Measurements from ENCODE around the gene PRPF6. TPM values are rescaled to one million over a fixed set of nuclear protein-coding genes. Genes with fewer than 3 reads are reported as not detected.

PRPF6 gene
- total and polyA plus RNA-seq, 2 donors (not counting 1 experiment from before 2014, with no cell fraction given), result 31.7 to 82.9 TPM

DNA sequence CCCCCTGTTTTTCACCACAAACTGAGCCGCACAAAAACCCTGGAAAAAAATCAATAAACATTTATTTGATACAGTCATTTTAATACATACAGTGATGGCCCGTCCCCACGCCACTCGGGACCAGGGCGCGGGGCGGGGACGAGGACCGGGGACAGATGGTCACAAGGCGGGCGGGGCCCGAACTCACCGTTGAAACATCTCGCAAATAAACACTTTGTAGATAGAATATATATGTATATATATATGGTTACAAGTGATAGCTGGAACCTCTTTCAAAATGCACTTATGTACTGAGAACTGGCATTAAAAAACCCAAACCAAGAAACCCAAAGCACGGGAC, 24.3 kb upstream of the PRPF6 start:
- H3K9me3 Mint-ChIP-seq (ENCODE audit: insufficient read depth), result no peaks in the 10 kb centered on the region
- Histone ChIP-seq H3K27ac (ENCODE audit: low read length in 2 of 2) (peak overlapping the region; percentile 34 to 48), H3K4me2 (replicated peaks; ENCODE audit: low read depth, low read length, poor library complexity, severe bottlenecking) (peak overlapping the region; percentile 92), H3K4me3 (ENCODE audit: control extremely low read depth in 1 of 5, extremely low read depth in 1 of 5, insufficient read depth in 1 of 5, low read depth in 2 of 5, low read length in 4 of 5) (peak overlapping the region; percentile 36 to 84 (median 66)), H3K9me3 (ENCODE audit: control extremely low read depth in 1 of 3, control insufficient read depth in 2 of 3, insufficient read depth in 1 of 3, low read length in 2 of 3) (no peaks in the 10 kb centered on the region), H3K4me1 (ENCODE audit: control insufficient read depth in 2 of 2, insufficient read depth in 2 of 2, low read length in 2 of 2) (peaks cover 33 to 43% of the 10 kb centered on the region in 2 donors), H2AFZ (ENCODE audit: insufficient read depth, low read depth, low read length, poor library complexity, severe bottlenecking) (peak overlapping the region; percentile 74), H3K9ac (ENCODE audit: low read length) (peak overlapping the region; percentile 49), H4K20me1 (ENCODE audit: control insufficient read depth, insufficient read depth, low read length, poor library complexity, severe bottlenecking) (peaks cover 43% of the 10 kb centered on the region), H3K36me3 (replicated peaks in 1 of 2; ENCODE audit: control extremely low read depth in 1 of 2, control insufficient read depth in 1 of 2, extremely low read depth in 1 of 2, insufficient read depth in 2 of 2, low read length in 1 of 2) (no peaks in the 10 kb centered on the region), H3K79me2 (ENCODE audit: control insufficient read depth, insufficient read depth, low read length) (peaks cover 45% of the 10 kb centered on the region), H3K27me3 (replicated peaks in 1 of 4; ENCODE audit: control extremely low read depth in 1 of 4, control insufficient read depth in 3 of 4, insufficient read depth in 4 of 4, low read length in 3 of 4) (no peaks in the 10 kb centered on the region)
- DNase-seq (no peak), ATAC-seq (ENCODE audit: low read depth) (peak; percentile 6)
- H3K4me1 Mint-ChIP-seq, result peaks cover 33% of the 10 kb centered on the region
- CTCF ChIA-PET, result interaction anchor here (0.6 to 3.8 kb wide), 10 partner anchors 17 to 419 kb away, joined by 3 to 15 read pairs (median 4); partner anchors contain the start of genes PTK6, SAMD10 and TPD52L2
- TF ChIP-seq, protein P1, sequence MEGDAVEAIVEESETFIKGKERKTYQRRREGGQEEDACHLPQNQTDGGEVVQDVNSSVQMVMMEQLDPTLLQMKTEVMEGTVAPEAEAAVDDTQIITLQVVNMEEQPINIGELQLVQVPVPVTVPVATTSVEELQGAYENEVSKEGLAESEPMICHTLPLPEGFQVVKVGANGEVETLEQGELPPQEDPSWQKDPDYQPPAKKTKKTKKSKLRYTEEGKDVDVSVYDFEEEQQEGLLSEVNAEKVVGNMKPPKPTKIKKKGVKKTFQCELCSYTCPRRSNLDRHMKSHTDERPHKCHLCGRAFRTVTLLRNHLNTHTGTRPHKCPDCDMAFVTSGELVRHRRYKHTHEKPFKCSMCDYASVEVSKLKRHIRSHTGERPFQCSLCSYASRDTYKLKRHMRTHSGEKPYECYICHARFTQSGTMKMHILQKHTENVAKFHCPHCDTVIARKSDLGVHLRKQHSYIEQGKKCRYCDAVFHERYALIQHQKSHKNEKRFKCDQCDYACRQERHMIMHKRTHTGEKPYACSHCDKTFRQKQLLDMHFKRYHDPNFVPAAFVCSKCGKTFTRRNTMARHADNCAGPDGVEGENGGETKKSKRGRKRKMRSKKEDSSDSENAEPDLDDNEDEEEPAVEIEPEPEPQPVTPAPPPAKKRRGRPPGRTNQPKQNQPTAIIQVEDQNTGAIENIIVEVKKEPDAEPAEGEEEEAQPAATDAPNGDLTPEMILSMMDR (IDR thresholded peaks at IDR 0.05), result no peak
- TF ChIP-seq EZH2 (IDR thresholded peaks at IDR 0.05; ENCODE audit: borderline replicate concordance, insufficient read depth, low read depth, low read length, poor library complexity, severe bottlenecking), result no peak
- intact Hi-C loops (cut with micrococcal nuclease), result loop anchor here (1.0 to 5.0 kb wide), 7 partner anchors 25 to 436 kb away; partner anchors contain the start of genes ARFRP1, DNAJC5, PPDPF and PRPF6
- no peaks in the 10 kb centered on the region for H3K27me3 Mint-ChIP-seq
- POLR2A ChIA-PET, result interaction anchor here (0.8 to 2.0 kb wide), 8 partner anchors 17 to 419 kb away, joined by 3 to 9 read pairs (median 6); partner anchors contain the start of genes ARFRP1, PRPF6, PTK6 and SAMD10
- WGBS (ENCODE audit: insufficient coverage), result under 1% methylated on average over 8 of the region's 15 CpGs
- peak overlapping the region; percentile 90 for H3K4me3 Mint-ChIP-seq
- peak overlapping the region; percentile 88 for H3K27ac Mint-ChIP-seq

DNA sequence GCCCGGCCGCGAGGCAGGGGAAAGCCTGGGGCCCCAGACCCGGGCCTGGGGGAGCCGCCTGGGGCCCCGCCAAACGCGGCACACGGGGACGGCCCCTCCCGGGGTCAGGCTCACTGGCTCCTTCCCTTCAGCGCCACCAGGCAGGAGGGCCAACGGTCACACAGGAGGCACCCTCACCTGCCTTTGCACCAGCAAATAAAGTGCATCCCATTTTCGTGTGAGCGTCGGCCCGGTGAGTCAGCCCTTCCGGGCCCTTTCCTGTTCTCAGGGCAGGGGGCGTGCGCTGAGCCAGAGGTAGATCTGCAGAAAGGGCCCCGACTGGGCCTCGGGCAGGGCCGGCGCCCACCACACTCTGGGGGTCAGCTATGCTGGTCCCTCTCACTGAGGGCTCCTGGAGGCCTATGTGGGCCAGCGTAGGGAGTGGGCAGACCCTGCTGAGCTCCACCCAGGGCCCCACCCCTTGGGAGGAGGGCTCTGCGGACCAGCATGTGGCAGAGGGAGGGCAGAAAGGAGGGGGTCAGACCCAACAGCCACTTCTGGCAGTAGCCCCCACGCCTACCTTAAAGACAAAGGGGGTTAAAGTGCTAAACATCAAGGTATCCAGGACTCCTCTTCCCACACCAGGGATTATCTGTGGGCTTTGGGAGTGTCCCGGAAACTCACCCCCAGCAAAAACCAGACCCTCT, 23.8 kb upstream of the PRPF6 start:
- H3K36me3 ChIP-seq (replicated peaks in 1 of 2; ENCODE audit: control extremely low read depth in 1 of 2, control insufficient read depth in 1 of 2, extremely low read depth in 1 of 2, insufficient read depth in 2 of 2, low read length in 1 of 2), result peaks cover 0 to under 1% of the 10 kb centered on the region in 2 experiments
- no peaks in the 10 kb centered on the region for H3K9me3 ChIP-seq (ENCODE audit: control extremely low read depth in 1 of 3, control insufficient read depth in 2 of 3, insufficient read depth in 1 of 3, low read length in 2 of 3)
- 1% methylated on average over 26 of the region's 28 CpGs for WGBS (ENCODE audit: insufficient coverage)
- Mint-ChIP-seq H3K4me3 (peak overlapping the region; percentile 90), H3K27ac (peak overlapping the region; percentile 81), H3K9me3 (ENCODE audit: insufficient read depth) (no peaks in the 10 kb centered on the region), H3K27me3 (no peaks in the 10 kb centered on the region), H3K4me1 (peaks cover 30% of the 10 kb centered on the region)
- ChIA-PET CTCF (interaction anchor here (1.1 to 3.8 kb wide), 3 partner anchors 17 to 419 kb away, joined by 3 to 15 read pairs (median 7); partner anchors contain the start of gene PTK6), POLR2A (interaction anchor here (0.8 to 2.0 kb wide), 5 partner anchors 17 to 143 kb away, joined by 3 to 9 read pairs (median 4); partner anchors contain the start of genes TCEA2 and TPD52L2)
- no peak for TF ChIP-seq EZH2 (IDR thresholded peaks at IDR 0.05; ENCODE audit: borderline replicate concordance, insufficient read depth, low read depth, low read length, poor library complexity, severe bottlenecking)
- TF ChIP-seq, protein P1 (IDR thresholded peaks at IDR 0.05), result no peak
- H4K20me1 ChIP-seq (ENCODE audit: control insufficient read depth, insufficient read depth, low read length, poor library complexity, severe bottlenecking), result peaks cover 37% of the 10 kb centered on the region
- peak overlapping the region; percentile 36 to 84 (median 66) for H3K4me3 ChIP-seq (ENCODE audit: control extremely low read depth in 1 of 5, extremely low read depth in 1 of 5, insufficient read depth in 1 of 5, low read depth in 2 of 5, low read length in 4 of 5)
- peak overlapping the region; percentile 49 for H3K9ac ChIP-seq (ENCODE audit: low read length)
- peak overlapping the region; percentile 74 for H2AFZ ChIP-seq (ENCODE audit: insufficient read depth, low read depth, low read length, poor library complexity, severe bottlenecking)
- intact Hi-C loops (cut with micrococcal nuclease), result loop anchor here (2.0 to 5.0 kb wide), 3 partner anchors 120 to 436 kb away; partner anchors contain the start of genes PPDPF, PTK6 and RGS19
- peaks cover 28 to 38% of the 10 kb centered on the region in 2 donors for H3K4me1 ChIP-seq (ENCODE audit: control insufficient read depth in 2 of 2, insufficient read depth in 2 of 2, low read length in 2 of 2)
- ATAC-seq (ENCODE audit: low read depth) (peak; percentile 16), DNase-seq (peak; percentile 69)
- H3K27ac ChIP-seq (ENCODE audit: low read length in 2 of 2), result peak overlapping the region; percentile 44 to 48
- H3K4me2 ChIP-seq (replicated peaks; ENCODE audit: low read depth, low read length, poor library complexity, severe bottlenecking), result peak overlapping the region; percentile 92
- H3K79me2 ChIP-seq (ENCODE audit: control insufficient read depth, insufficient read depth, low read length), result peaks cover 40% of the 10 kb centered on the region
- no peaks in the 10 kb centered on the region for H3K27me3 ChIP-seq (replicated peaks in 1 of 4; ENCODE audit: control extremely low read depth in 1 of 4, control insufficient read depth in 3 of 4, insufficient read depth in 4 of 4, low read length in 3 of 4)
